GM08714 (cell line): ENCODE data around the gene TFF3.

Source experiments
- H3K4me3 ChIP-seq: fragments of 200-500 bp; sonication (Bioruptor generic); 2 replicates; pipeline ENCODE4 v1.5.1; 2014; ENCODE audit warnings: mild to moderate bottlenecking, low read length, inconsistent platforms
- ZNF274 ChIP-seq: IDR thresholded peaks from 2 replicates; pipeline ENCODE4 v1.6.1; 2012; ENCODE audit warnings: mild to moderate bottlenecking, low read depth, low read length

The TFF3 gene

DNA sequence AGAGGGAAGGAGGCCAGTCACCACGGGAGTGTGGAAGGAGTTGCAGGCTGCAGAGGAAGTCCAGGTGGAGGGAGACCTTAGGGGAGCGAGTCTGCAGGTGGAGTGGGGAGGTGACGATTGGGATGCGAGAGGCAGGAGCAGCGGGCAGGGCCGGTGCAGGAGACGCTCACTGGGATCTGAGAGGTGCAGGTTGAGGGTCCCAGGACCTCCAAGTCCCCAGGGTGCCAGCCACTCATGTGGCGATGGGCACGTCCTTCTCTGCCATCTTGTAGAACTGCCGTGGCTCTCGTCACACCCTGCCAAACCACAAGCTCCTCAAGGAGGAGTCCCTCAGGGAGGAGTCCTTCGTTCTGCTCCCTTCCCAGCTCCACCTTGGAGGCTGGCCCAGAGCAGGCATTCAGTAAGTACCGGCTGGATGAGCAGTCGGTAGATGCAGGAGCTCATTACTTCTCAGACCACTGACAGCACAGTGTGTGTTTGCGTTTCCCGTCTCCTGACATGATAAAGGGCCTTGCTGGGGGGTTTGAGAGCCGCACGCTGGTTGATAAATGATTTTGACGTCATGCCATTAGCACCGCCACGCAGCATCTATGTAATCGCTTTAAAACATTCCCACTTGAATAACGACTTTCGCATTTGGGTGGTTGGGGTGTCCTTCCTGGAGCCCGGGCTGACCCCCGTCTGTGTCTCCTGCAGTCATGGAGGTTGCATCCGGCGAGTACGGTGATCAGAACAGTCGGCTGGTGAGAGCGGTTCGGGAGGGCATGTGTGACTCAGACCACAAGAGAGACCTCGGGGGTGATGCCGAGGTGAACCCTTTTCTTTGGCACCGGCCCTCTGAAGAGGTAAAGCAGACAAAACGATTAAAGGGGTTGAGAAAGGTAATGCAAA lies 27.8 kb downstream of the TFF3 start:
- TF ChIP-seq ZNF274 = no peak
- no peak overlapping the region for H3K4me3 ChIP-seq

- H3K4me3 ChIP-seq = no peak overlapping the region; the same call in 1 of the 2 replicates
- no peak for TF ChIP-seq ZNF274
These were observed 28.8 kb downstream of the TFF3 start for GRCh38 chr21:42286416-42286815.

GRCh38 chr21:42285569-42286245 lies 29.5 kb downstream of the TFF3 start:
- no peak overlapping the region; the same call in 1 of the 2 replicates for H3K4me3 ChIP-seq

DNA sequence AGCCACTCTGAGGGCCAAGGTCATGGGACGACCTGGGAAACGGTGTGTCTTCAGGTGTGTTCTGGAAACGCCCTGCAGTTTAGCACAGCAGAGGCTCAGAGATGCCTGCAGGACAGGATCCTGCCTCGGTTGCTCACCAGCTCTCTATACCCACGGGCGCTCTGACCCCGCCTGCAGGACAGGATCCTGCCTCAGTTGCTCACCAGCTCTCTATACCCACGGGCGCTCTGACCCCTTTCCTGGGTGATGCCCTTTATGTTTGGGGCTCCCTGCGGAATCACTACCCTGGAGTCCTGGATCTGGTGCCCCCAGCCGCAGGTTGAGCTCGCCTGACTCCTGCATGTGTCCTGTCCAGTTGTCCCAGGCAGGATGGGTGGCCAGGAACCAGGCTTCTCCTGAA lies 32.5 kb downstream of the TFF3 start:
- H3K4me3 ChIP-seq = no peak overlapping the region
- TF ChIP-seq ZNF274 = no peak

More at GRCh38 chr21:42285569-42286245, 29.5 kb downstream of the TFF3 start:
- no peak for TF ChIP-seq ZNF274

DNA sequence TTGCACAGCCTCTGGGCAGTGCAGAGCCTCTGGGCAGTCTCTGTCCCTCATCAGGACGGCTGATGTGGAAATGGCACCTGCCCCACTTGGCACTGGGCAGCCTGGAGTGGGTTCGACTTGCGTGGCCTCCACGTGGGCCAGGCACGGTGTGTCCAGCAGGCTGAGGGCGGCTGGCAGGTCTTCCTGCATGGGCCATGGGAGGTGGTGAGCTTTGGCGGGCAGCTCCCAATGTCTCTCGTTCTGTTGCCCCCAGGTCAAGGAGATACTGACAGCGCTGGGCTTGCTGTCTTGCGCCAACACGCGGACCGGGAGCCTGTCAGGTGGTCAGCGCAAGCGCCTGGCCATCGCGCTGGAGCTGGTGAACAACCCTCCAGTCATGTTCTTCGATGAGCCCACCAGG lies 33.2 kb downstream of the TFF3 start:
- H3K4me3 ChIP-seq = no peak overlapping the region
- no peak for TF ChIP-seq ZNF274

DNA sequence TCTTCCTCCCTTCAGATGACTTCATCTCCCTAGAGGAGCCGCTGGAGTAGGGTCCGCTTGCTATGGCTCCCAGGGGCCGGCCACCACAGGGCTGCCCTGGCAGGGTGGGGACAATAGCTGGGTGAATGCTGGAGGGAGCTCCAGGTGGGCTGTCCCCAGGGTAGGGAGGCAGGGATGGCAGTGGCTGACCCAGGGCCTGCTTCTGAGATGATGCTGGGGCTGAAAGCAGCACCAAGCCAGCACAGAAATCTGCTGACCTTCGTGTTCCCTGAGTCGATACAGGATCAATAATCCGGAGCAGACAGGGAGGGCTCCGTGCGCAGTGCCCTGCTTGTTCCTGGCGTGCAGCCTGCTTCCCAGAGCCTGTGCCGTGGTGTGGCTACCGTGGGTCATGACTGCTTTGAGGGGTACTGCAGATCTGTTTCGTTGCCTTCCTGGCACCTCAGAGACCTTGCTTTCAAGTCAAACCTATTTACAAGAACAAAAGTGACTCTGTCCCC lies 34.0 kb downstream of the TFF3 start:
- no peak for TF ChIP-seq ZNF274
- no peak overlapping the region for H3K4me3 ChIP-seq

DNA sequence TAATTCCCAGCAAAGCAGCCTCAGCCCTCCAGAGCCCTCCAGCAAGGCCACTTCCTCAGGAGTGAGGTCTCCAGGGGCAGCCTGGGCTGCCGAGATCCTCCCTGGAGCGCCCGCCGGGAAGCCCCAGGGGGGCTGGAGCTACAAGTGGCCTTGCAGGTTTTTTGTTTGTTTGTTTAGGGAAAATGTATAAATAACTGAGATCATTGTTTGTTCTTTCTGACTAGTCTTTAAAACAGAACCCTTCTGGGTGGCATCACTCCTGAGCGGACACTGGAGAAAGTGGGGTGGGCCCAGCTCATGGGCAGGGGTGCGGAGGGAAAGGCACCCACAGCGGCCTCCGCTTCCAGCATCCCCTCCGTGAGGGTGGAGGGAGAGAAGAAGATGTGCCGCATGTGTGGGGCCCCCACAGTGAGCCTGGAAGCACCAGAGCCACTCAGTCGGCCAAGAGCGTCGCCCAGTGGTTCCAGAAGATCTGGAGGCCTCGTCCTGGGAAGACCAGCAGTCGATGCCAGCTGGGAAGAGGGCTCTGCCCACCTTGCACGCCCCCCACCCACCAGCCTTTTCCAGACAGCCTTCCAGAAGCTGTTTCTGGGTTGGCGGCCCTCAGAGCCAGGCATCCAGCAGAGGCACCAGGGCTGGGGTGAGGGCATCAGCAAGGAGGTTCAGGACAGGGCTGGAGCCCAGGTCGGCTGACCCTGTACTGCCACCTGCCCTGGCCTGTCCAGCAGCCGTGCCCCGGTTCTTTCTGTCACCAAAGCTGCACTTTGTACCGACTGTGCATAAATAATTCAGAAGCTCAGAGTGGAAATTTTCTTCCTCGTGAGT lies 34.6 kb downstream of the TFF3 start:
- no peak for TF ChIP-seq ZNF274
- no peak overlapping the region for H3K4me3 ChIP-seq

DNA sequence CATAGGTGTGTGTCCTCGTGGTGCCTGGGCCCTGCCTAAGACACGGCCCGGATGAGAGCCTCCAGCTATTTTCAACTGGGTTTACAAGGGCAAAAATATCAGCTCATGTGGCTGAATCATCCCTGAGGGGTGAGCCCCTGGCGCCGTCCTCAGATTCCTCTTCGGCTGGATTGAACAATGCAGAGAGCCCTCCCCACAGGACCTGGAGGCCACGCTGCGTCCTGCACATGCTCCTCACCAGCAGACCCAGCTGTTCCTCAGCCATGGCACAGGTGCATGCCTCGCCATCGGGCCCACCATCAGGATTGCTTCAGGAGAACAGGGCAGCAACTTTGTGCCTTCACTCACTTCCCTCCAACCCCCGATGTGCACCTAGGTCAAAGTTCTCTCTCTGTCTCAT lies 35.3 kb downstream of the TFF3 start:
- no peak overlapping the region for H3K4me3 ChIP-seq
- TF ChIP-seq ZNF274 = no peak

DNA sequence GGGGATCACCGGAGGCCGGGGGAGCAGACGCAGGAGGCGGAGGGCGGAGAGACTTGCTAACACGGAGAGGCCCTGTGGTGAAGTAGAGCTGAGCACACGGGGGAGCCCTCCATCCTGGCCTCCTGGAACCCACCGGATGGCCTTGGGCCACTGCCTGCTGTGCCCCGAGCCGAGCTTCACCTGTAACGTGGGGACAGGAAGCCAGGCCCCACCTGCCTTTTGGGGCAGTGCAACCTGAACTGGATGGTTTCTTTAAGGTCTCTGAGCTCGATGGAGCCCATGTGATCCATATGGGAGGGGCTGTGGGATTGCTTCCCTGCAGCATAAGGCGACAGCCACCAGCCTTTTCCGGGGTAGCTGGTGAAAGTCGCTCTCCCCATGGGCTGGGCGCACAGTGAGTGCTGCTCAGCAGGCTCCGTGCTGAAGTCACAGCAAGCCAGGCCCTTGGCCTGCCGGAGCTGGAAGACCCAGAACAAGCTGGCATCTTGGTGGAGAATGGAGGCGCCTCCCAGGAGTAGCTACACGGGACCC lies 35.8 kb downstream of the TFF3 start:
- no peak for TF ChIP-seq ZNF274
- no peak overlapping the region for H3K4me3 ChIP-seq

DNA sequence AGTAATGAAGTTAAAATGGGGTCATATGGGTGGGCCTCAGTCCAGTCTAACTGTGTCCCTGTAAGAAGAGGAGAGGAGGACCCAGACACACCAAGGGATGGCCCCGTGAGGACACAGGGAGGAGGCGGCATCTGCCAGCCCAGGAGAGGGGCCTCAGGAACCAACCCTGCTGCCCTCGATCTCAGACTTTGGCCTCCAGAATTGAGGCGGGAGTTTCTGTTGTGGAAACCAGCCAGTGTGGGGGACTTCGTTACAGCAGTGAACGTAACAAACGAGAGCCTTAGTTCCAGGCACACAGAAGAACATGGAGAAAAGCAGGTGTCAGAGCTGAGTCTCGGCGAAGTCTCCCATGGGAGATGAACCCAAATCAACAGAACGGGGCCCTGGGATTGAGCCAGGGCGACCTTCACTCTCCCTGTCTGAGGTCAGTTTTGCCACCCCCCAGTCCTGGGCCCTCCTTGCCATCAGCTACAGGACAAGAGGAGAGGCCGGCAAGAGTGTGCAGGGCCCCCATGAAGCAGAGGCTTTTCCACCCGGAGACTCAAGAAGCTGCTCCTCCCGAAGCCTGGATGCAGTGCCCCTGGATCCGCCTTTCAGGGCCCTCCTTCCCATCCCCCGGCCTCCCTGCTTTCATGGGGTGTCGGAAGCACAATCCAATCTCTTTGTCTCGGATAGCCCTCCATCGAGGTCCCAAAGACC lies 36.6 kb downstream of the TFF3 start:
- H3K4me3 ChIP-seq = no peak overlapping the region
- TF ChIP-seq ZNF274 = no peak

DNA sequence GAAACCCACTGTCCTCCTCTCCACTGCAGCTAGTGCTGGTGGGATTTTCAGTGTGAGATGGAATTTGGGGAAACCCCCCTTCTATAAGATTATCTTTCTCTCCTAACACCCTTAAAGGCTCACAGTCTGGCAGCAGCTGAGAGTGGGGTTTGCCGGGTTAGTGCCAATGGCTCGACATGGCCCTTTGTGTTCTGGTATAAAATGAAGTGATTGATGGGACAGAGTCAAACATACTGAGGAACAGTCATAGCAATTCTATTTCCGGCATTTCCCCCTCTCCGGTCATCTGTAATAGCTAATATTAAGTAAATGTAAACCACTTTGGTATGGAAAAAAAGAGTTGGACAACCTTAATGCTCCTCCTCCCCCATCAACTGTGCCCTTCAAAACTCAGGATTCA lies 37.6 kb downstream of the TFF3 start:
- TF ChIP-seq ZNF274 = no peak
- H3K4me3 ChIP-seq = no peak overlapping the region

- no peak overlapping the region for H3K4me3 ChIP-seq
- TF ChIP-seq ZNF274 = no peak
These were observed 38.6 kb downstream of the TFF3 start for GRCh38 chr21:42276526-42277154.

DNA sequence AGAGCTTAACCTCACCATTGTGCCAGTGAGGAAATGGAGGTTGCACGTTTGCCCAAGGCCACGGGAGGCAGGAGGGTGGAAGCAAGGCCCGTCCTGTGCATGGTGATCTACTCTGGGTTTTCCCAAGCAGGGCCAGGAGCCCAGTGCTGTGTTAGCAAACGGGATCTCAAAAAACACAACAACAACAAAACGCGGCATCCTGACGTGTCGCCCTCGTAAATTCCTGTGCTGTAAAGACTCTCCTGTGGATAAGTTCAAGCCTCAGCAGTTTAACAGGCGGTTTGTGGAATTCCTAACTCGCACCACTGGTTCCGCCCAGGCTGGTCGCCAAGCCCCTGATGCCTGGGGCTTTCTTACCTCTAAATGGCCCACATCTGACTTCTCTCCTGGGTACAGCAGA lies 39.1 kb downstream of the TFF3 start:
- no peak overlapping the region for H3K4me3 ChIP-seq
- no peak for TF ChIP-seq ZNF274
